HepG2 (cell line): ENCODE results near the gene SLC24A5. TPM values are rescaled to one million over a fixed set of nuclear protein-coding genes. Genes with fewer than 3 reads are reported as not detected.

Experiments
- ATAC-seq: fragments of 200-7000 bp; cut with Tn5 transposase; 3 replicates; pipeline ENCODE4 v1.9.1; 2020; ENCODE audit warnings: mild to moderate bottlenecking, moderate library complexity
- BruUV-seq: library from RNA; stranded (reverse); fragments of 400-500 nt; replicated peaks from 2 replicates; lab custom pipeline; 2021; lab: Mats Ljungman, UMichigan
- CTCF ChIA-PET: fragments of 300-600 bp; formaldehyde crosslinking; extraction: SDS; loops from one replicate; lab custom pipeline; 2021; ENCODE audit warnings: low total read pairs, inconsistent platforms, low intra/inter-chr PET ratio; lab: Yijun Ruan, JAX
- POLR2A ChIA-PET: fragments of 350-600 bp; sonication (Branson Sonifier 250); formaldehyde crosslinking; loops from one replicate; lab custom pipeline; 2020; ENCODE audit warnings: antibody characterized with exemption, inconsistent platforms; lab: Yijun Ruan, JAX
- DNase-seq: peaks from one replicate; pipeline ENCODE4 v3.0.0-alpha.2; 2015; ENCODE audit warnings: low spot score
- FAIRE-seq: peaks from 3 replicates; lab custom pipeline; 2011; peaks lifted over from hg19 to GRCh38; lab: Jason Lieb, UNC
- H2AFZ ChIP-seq: one replicate; pipeline ENCODE4 v1.6.1; 2011; ENCODE audit warnings: low read length, inconsistent platforms
- H3K27ac ChIP-seq: fragments of 300-600 bp; 3 replicates; pipeline ENCODE4 v1.8.0; 2011; ENCODE audit warnings: mixed run types, mild to moderate bottlenecking, mixed read lengths, low read length, inconsistent platforms; ENCODE audit not compliant: insufficient read depth; ENCODE audit errors: extremely low read length
- H3K27me3 ChIP-seq, 2 experiments: fragments of 200-600 bp in 1 of 2; 2 replicates in 1 of 2; 3 replicates in 1 of 2; pipeline versions ENCODE4 v1.6.0 to v1.8.0; 2011; ENCODE audit warnings: low read length in 2 of 2, mild to moderate bottlenecking in 2 of 2, moderate library complexity in 2 of 2, inconsistent platforms in 1 of 2; ENCODE audit not compliant: insufficient read depth in 2 of 2, control insufficient read depth in 1 of 2
- H3K36me3 ChIP-seq, 2 experiments: fragments of 200-600 bp in 1 of 2; replicated peaks in 1 of 2; 2 replicates in 1 of 2; 3 replicates in 1 of 2; pipeline versions ENCODE4 v1.5.1 to v1.8.0; 2011; ENCODE audit warnings: low read length in 2 of 2, inconsistent platforms in 1 of 2; ENCODE audit not compliant: insufficient read depth in 2 of 2, control insufficient read depth in 1 of 2
- H3K4me1 ChIP-seq: 2 replicates; pipeline ENCODE4 v1.5.1; 2012; ENCODE audit warnings: low read length, inconsistent platforms; ENCODE audit not compliant: insufficient read depth
- H3K4me2 ChIP-seq: 2 replicates; pipeline ENCODE4 v1.6.0; 2011; ENCODE audit warnings: low read depth, low read length, inconsistent platforms
- H3K4me3 ChIP-seq, 3 experiments: fragments of 200-600 bp in 1 of 3; sonication (generic), shearing (Covaris generic) in 1 of 3; replicated peaks in 1 of 3; 2 replicates each; pipeline ENCODE4 v1.5.1; 2011 to 2016; ENCODE audit warnings: low read length in 3 of 3, inconsistent platforms in 2 of 3, low read depth in 2 of 3, mild to moderate bottlenecking in 2 of 3, control low read depth in 1 of 3, mixed read lengths in 1 of 3; ENCODE audit not compliant: insufficient read depth in 1 of 3
- H3K79me2 ChIP-seq: one replicate; pipeline ENCODE4 v1.6.1; 2011; ENCODE audit warnings: low read length, inconsistent platforms; ENCODE audit not compliant: insufficient read depth
- H3K9ac ChIP-seq: 2 replicates; pipeline ENCODE4 v1.6.0; 2011; ENCODE audit warnings: mild to moderate bottlenecking, low read depth, low read length, inconsistent platforms; ENCODE audit not compliant: insufficient read depth
- H3K9me3 ChIP-seq: 2 replicates; pipeline ENCODE4 v1.5.1; 2012; ENCODE audit warnings: mild to moderate bottlenecking, low read length
- H4K20me1 ChIP-seq: 2 replicates; pipeline ENCODE4 v1.6.0; 2011; ENCODE audit warnings: inconsistent platforms, mild to moderate bottlenecking, low read length, moderate library complexity; ENCODE audit not compliant: insufficient read depth
- AGO2 ChIP-seq: fragments of 200-400 bp; formaldehyde crosslinking; optimal IDR thresholded peaks from 2 replicates; pipeline ENCODE3; 2017; ENCODE audit warnings: mild to moderate bottlenecking, low read depth, low read length, moderate library complexity
- DNMT1 ChIP-seq: sonication (generic); formaldehyde crosslinking; IDR thresholded peaks from 2 replicates; pipeline ENCODE4 v1.5.1; 2020; ENCODE audit warnings: mild to moderate bottlenecking, missing genetic modification reagents
- GTF3A ChIP-seq: sonication (generic); formaldehyde crosslinking; conservative IDR thresholded peaks from 2 replicates; pipeline ENCODE4 v1.4.0; 2020; ENCODE audit warnings: mild to moderate bottlenecking, missing genetic modification reagents
- NRL ChIP-seq: sonication (generic); formaldehyde crosslinking; IDR thresholded peaks from 2 replicates; pipeline ENCODE4 v1.5.0; 2020; ENCODE audit warnings: missing genetic modification reagents, mild to moderate bottlenecking, moderate library complexity, borderline replicate concordance
- TRIM24 ChIP-seq: sonication (generic); formaldehyde crosslinking; IDR thresholded peaks from 2 replicates; pipeline ENCODE4 v1.8.0; 2022; ENCODE audit warnings: mild to moderate bottlenecking, missing genetic modification reagents
- YEATS2 ChIP-seq: sonication (generic); formaldehyde crosslinking; IDR thresholded peaks from 2 replicates; pipeline ENCODE4 v1.4.0; 2020; ENCODE audit warnings: missing genetic modification reagents, borderline replicate concordance
- in situ Hi-C: cut with HindIII; loops from 2 replicates; pipeline ENCODE4 v1.10.0; 2017; ENCODE audit warnings: low pct_unique_long_range_greater_than_20kb; ENCODE audit not compliant: extremely low pct_ligation_motif_present
- intact Hi-C: fragments of 100-400 bp; cut with micrococcal nuclease; formaldehyde crosslinking; loops from one replicate; pipeline ENCODE4 v1.10.0; 2022; ENCODE audit not compliant: unreplicated experiment
- polyA plus RNA-seq, 8 experiments: library from polyadenylated mRNA; depleted of rRNA in 3 of 8; stranded (reverse) in 7 of 8; unstranded in 1 of 8; fragments of >200 nt; fragmentation: Illumina TruSeq in 4 of 8; extraction: Trizol in 4 of 8; gene quantifications; 2 replicates each; pipeline versions ENCODE4 v1.2.1 to v1.2.3, GENCODE V29; 2011 to 2016; ENCODE audit warnings: low read depth in 4 of 8, missing spikeins in 1 of 8, mixed read lengths in 1 of 8; ENCODE audit not compliant: insufficient read depth in 1 of 8
- total RNA-seq, 5 experiments: library from RNA; depleted of rRNA; stranded (reverse); fragments of >200 nt; fragmentation: Illumina TruSeq; extraction: Trizol; gene quantifications; 2 replicates each; pipeline ENCODE4 v1.2.3, GENCODE V29; 2016; ENCODE audit warnings: low read depth in 1 of 5
- TF ChIP-seq, protein P1 (sequence below): sonication (generic); formaldehyde crosslinking; IDR thresholded peaks from 2 replicates; pipeline ENCODE4 v1.4.0; 2020; ENCODE audit warnings: missing genetic modification reagents

SLC24A5 gene
- total and polyA plus RNA-seq, 2 of the 13 experiments (the other 11 are each of a cell fraction or from before 2014, with no cell fraction given) = not detected

DNA sequence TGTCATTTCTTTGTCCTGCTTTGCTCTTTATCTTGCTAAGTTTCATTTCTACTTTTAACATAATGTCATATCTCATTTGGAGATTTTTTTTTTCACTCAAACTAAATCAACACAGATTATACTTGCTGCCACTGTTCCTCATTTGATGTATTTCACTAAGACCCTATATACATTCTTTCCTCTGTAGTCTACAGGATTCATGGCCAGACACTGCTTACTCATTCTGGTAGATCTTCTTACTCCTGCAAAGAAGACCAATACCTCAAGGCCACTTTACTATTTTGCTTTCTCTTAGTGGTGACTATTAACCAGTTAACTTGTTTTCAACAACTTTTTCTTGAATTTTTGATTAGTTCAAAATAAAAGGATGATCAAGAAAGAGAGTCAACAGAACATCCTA is 26.6 kb downstream of the SLC24A5 start:
- Histone ChIP-seq H3K4me1 (no peaks in the 10 kb centered on the region), H3K9ac (no peak overlapping the region), H3K4me3 (no peak overlapping the region), H3K36me3 (no peaks in the 10 kb centered on the region), H3K79me2 (no peaks in the 10 kb centered on the region), H3K9me3 (no peaks in the 10 kb centered on the region), H3K27ac (no peak overlapping the region), H4K20me1 (no peaks in the 10 kb centered on the region), H3K27me3 (no peaks in the 10 kb centered on the region), H2AFZ (no peak overlapping the region), H3K4me2 (no peak overlapping the region)
- intact Hi-C loops = no loop called here
- ChIA-PET CTCF (no interaction called here), POLR2A (no interaction called here)
- ATAC-seq (no peak), DNase-seq (no peak), FAIRE-seq (no peak)
- in situ Hi-C loops = no loop called here
- no TSS peak for BruUV-seq
- TF ChIP-seq NRL (CRISPR knock-in tag) (no peak), TRIM24 (CRISPR knock-in tag) (no peak), AGO2 (no peak), YEATS2 (CRISPR knock-in tag) (no peak), GTF3A (CRISPR knock-in tag) (no peak), DNMT1 (CRISPR knock-in tag) (no peak)
- TF ChIP-seq, protein P1, sequence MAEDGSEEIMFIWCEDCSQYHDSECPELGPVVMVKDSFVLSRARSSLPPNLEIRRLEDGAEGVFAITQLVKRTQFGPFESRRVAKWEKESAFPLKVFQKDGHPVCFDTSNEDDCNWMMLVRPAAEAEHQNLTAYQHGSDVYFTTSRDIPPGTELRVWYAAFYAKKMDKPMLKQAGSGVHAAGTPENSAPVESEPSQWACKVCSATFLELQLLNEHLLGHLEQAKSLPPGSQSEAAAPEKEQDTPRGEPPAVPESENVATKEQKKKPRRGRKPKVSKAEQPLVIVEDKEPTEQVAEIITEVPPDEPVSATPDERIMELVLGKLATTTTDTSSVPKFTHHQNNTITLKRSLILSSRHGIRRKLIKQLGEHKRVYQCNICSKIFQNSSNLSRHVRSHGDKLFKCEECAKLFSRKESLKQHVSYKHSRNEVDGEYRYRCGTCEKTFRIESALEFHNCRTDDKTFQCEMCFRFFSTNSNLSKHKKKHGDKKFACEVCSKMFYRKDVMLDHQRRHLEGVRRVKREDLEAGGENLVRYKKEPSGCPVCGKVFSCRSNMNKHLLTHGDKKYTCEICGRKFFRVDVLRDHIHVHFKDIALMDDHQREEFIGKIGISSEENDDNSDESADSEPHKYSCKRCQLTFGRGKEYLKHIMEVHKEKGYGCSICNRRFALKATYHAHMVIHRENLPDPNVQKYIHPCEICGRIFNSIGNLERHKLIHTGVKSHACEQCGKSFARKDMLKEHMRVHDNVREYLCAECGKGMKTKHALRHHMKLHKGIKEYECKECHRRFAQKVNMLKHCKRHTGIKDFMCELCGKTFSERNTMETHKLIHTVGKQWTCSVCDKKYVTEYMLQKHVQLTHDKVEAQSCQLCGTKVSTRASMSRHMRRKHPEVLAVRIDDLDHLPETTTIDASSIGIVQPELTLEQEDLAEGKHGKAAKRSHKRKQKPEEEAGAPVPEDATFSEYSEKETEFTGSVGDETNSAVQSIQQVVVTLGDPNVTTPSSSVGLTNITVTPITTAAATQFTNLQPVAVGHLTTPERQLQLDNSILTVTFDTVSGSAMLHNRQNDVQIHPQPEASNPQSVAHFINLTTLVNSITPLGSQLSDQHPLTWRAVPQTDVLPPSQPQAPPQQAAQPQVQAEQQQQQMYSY (CRISPR knock-in tag) = no peak
